Naive thymus-derived CD4-positive, alpha-beta T cell (primary cell): ENCODE results near the gene CYB5RL. TPM values are rescaled to one million over a fixed set of nuclear protein-coding genes. Genes with fewer than 3 reads are reported as not detected.

Source experiments
- ATAC-seq: fragments of 150-1000 bp; cut with Tn5 transposase; 2 replicates; pipeline ENCODE4 v1.10.0; 2021; ENCODE audit warnings: mild to moderate bottlenecking, moderate library complexity
- CTCF ChIA-PET: fragments of 350-600 bp; sonication (Branson Sonifier 250); formaldehyde crosslinking; loops from one replicate; lab custom pipeline; 2021; ENCODE audit warnings: antibody characterized with exemption; lab: Charles Lee
- POLR2A ChIA-PET: fragments of 350-600 bp; sonication (Branson Sonifier 250); formaldehyde crosslinking; loops from one replicate; lab custom pipeline; 2021; ENCODE audit warnings: antibody characterized with exemption, inconsistent platforms; lab: Charles Lee
- DNase-seq, 9 donors: peaks; one replicate each; pipeline versions ENCODE4 v3.0.0 to v3.0.0-alpha.2; 2020 to 2022; ENCODE audit warnings: mixed read lengths in 1 of 9
- H3K27ac ChIP-seq: one replicate; pipeline ENCODE4 v1.7.0; 2013; ENCODE audit warnings: mild to moderate bottlenecking, low read depth, low read length, moderate library complexity
- H3K27me3 ChIP-seq, 2 donors: one replicate each; pipeline ENCODE4 v1.7.0; 2013; ENCODE audit warnings: low read length in 2 of 2, mild to moderate bottlenecking in 2 of 2, moderate library complexity in 2 of 2; ENCODE audit not compliant: control insufficient read depth in 2 of 2, insufficient read depth in 2 of 2
- H3K36me3 ChIP-seq, 3 experiments: 1 replicate in 2 of 3; 2 replicates in 1 of 3; pipeline ENCODE4 v1.7.0; 2013; ENCODE audit warnings: low read length in 3 of 3, mild to moderate bottlenecking in 3 of 3, moderate library complexity in 1 of 3; ENCODE audit not compliant: insufficient read depth in 3 of 3, control insufficient read depth in 2 of 3
- H3K4me1 ChIP-seq, 2 donors: one replicate each; pipeline ENCODE4 v1.7.0; 2013; ENCODE audit warnings: low read length in 2 of 2, mild to moderate bottlenecking in 2 of 2, moderate library complexity in 1 of 2; ENCODE audit not compliant: control insufficient read depth in 2 of 2, insufficient read depth in 2 of 2
- H3K4me3 ChIP-seq: 2 replicates; pipeline ENCODE4 v1.7.0; 2013; ENCODE audit warnings: mild to moderate bottlenecking, low read length
- H3K9me3 ChIP-seq, 3 experiments: 1 replicate in 2 of 3; 2 replicates in 1 of 3; pipeline ENCODE4 v1.7.0; 2013; ENCODE audit warnings: low read length in 3 of 3; ENCODE audit not compliant: control insufficient read depth in 2 of 3
- H3K27ac Mint-ChIP-seq, 9 donors: one replicate each; pipeline ENCODE4 v1.8.0; 2020 to 2022; ENCODE audit warnings: mixed read lengths in 9 of 9, mild to moderate bottlenecking in 8 of 9, moderate library complexity in 5 of 9, inconsistent platforms in 2 of 9
- H3K27me3 Mint-ChIP-seq, 5 donors: one replicate each; pipeline ENCODE4 v1.8.0; 2021 to 2022; ENCODE audit warnings: mixed read lengths in 5 of 5, mild to moderate bottlenecking in 1 of 5
- H3K36me3 Mint-ChIP-seq, 5 donors: one replicate each; pipeline ENCODE4 v1.8.0; 2020 to 2022; ENCODE audit warnings: mixed read lengths in 5 of 5, mild to moderate bottlenecking in 3 of 5, inconsistent platforms in 1 of 5
- H3K4me1 Mint-ChIP-seq, 7 donors: one replicate each; pipeline ENCODE4 v1.8.0; 2020 to 2022; ENCODE audit warnings: mixed read lengths in 7 of 7, mild to moderate bottlenecking in 3 of 7, inconsistent platforms in 1 of 7
- H3K4me3 Mint-ChIP-seq, 10 donors: one replicate each; pipeline ENCODE4 v1.8.0; 2020 to 2022; ENCODE audit warnings: mild to moderate bottlenecking in 10 of 10, mixed read lengths in 10 of 10, moderate library complexity in 6 of 10, inconsistent platforms in 2 of 10
- H3K9me3 Mint-ChIP-seq, 11 donors: one replicate each; pipeline ENCODE4 v1.8.0; 2020 to 2022; ENCODE audit warnings: mixed read lengths in 11 of 11, mild to moderate bottlenecking in 4 of 11, inconsistent platforms in 1 of 11, moderate library complexity in 1 of 11
- intact Hi-C, 2 donors: fragments of 100-400 bp; cut with micrococcal nuclease; formaldehyde crosslinking; loops; one replicate each; pipeline ENCODE4 v1.15.1; 2023
- polyA plus RNA-seq, 2 donors: library from polyadenylated mRNA; unstranded; fragments of 300-500 nt; fragmentation: Illumina TruSeq; gene quantifications; one replicate each; pipeline ENCODE4 v1.2.3, GENCODE V29; 2021
- total RNA-seq, 6 experiments: library from RNA in 5 of 6; stranded (reverse) in 5 of 6; gene quantifications; 1 replicate in 5 of 6; 2 replicates in 1 of 6; pipeline ENCODE4 v1.2.3 and lab custom pipeline; 2021 to 2026

The CYB5RL gene
- total and polyA plus RNA-seq, 7 experiments from 2014 or later, result 3.4 to 13.5 (median 7.0) TPM

DNA sequence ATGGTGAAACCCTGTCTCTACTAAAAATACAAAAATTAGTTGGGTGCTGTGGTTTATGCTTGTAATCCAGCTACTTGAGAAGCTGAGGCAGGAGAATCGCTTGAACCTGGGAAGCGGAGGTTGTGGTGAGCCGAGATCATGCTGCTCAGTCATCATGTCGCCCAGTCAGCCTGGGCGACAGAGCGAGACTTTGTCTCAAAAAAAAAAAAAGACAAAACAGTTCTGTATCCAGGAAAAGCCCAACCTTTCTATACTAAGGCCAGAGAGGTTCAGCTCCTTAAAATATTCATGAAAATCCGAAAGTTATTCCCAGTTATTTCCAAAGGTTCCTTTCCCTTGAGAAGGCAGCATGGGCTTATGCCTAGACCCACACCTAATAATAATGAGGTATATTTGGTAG lies 4.4 kb upstream of the CYB5RL start:
- Histone ChIP-seq H3K4me3 (no peak overlapping the region), H3K36me3 (peaks cover 10 to 46% (median 10%) of the 10 kb centered on the region in 3 experiments), H3K4me1 (peaks cover 6 to 13% of the 10 kb centered on the region in 2 donors), H3K9me3 (no peaks in the 10 kb centered on the region), H3K27ac (no peak overlapping the region), H3K27me3 (no peaks in the 10 kb centered on the region)
- DNase-seq (no peak), ATAC-seq (no peak)
- ChIA-PET POLR2A (no interaction called here), CTCF (interaction anchor here (0.5 to 0.6 kb wide), 2 partner anchors 19 to 1248 kb away, joined by 3 to 4 read pairs; no protein-coding TSS in a partner anchor)
- Mint-ChIP-seq H3K36me3 (peaks cover 18 to 34% (median 29%) of the 10 kb centered on the region in 5 donors), H3K4me3 (no peak overlapping the region), H3K4me1 (peaks cover 28 to 53% (median 39%) of the 10 kb centered on the region in 7 donors), H3K27me3 (no peaks in the 10 kb centered on the region), H3K9me3 (no peaks in the 10 kb centered on the region), H3K27ac (no peak overlapping the region)
- intact Hi-C loops, result loop anchor here in 1 of 2 donors (5.0 to 10.0 kb wide), 2 partner anchors 153 to 369 kb away; partner anchors contain the start of gene NDC1

- H3K4me1 Mint-ChIP-seq, result peaks cover 28 to 47% (median 40%) of the 10 kb centered on the region in 7 donors
- CTCF ChIA-PET, result interaction anchor here (0.8 to 2.8 kb wide), 4 partner anchors 13 to 289 kb away, joined by 3 to 9 read pairs (median 4); partner anchors contain the start of gene SSBP3
These were observed 728 bp upstream of the CYB5RL start for GRCh38 chr1:54200519-54200997.

GRCh38 chr1:54199151-54199764 lies 572 bp downstream of the CYB5RL start:
- POLR2A ChIA-PET, result interaction anchor here (0.6 to 2.1 kb wide), 10 partner anchors 9 to 290 kb away, joined by 3 to 8 read pairs (median 3); partner anchors contain the start of genes TCEANC2 and TMEM59

More at GRCh38 chr1:54200519-54200997, 728 bp upstream of the CYB5RL start:
- Mint-ChIP-seq H3K36me3 (peaks cover 8 to 16% (median 9%) of the 10 kb centered on the region in 5 donors), H3K4me3 (peak overlapping the region; percentile 90 to 96 (median 92)), H3K9me3 (no peaks in the 10 kb centered on the region), H3K27ac (peak overlapping the region; percentile 64 to 93 (median 87)), H3K27me3 (no peaks in the 10 kb centered on the region)
- intact Hi-C loops, result loop anchor here (1.0 to 10.0 kb wide), 11 partner anchors 85 to 564 kb away; partner anchors contain the start of genes NDC1 (in 2 of the 2), TCEANC2 (in 2 of the 2), TMEM59 (in 2 of the 2) and PARS2 (in 1 of the 2)
- Histone ChIP-seq H3K27ac (peak overlapping the region; percentile 81), H3K4me1 (peaks cover 9 to 17% of the 10 kb centered on the region in 2 donors), H3K4me3 (peak overlapping the region; percentile 69), H3K27me3 (no peaks in the 10 kb centered on the region), H3K9me3 (no peaks in the 10 kb centered on the region), H3K36me3 (peaks cover 2 to 20% (median 5%) of the 10 kb centered on the region in 3 experiments)
- POLR2A ChIA-PET, result interaction anchor here (0.9 to 2.1 kb wide), 10 partner anchors 10 to 289 kb away, joined by 3 to 8 read pairs (median 4); partner anchors contain the start of genes TCEANC2 and TMEM59
- DNase-seq (no peak), ATAC-seq (no peak)

DNA sequence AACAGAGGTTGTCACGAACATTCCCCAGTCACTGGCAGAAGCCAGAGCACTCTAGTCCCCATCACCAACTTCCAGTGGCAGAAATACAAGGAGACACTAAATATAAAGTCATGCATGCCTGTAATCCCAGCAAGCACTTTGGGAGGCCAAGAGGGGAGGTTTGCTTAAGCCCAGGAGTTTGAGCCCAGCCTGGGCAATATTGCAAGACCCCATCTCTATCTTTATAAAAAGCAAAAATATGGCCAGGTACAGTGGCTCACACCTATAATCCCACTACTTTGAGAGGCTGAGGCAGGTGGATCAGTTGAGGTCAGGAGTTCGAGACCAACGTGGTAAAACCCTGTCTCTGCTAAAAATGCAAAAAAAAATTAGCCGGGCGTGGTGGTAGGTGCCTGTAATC lies 6.4 kb downstream of the CYB5RL start:
- ChIA-PET POLR2A (no interaction called here), CTCF (no interaction called here)
- intact Hi-C loops, result no loop called here
- ATAC-seq, result no peak
- Histone ChIP-seq H3K36me3 (peaks cover 0 to 42% (median 0%) of the 10 kb centered on the region in 3 experiments), H3K9me3 (no peaks in the 10 kb centered on the region), H3K27ac (no peak overlapping the region), H3K4me1 (no peaks in the 10 kb centered on the region), H3K4me3 (no peak overlapping the region), H3K27me3 (no peaks in the 10 kb centered on the region)
- H3K27me3 Mint-ChIP-seq, result no peaks in the 10 kb centered on the region
- no peaks in the 10 kb centered on the region for H3K9me3 Mint-ChIP-seq
- H3K4me1 Mint-ChIP-seq, result peaks cover 0 to 5% (median 0%) of the 10 kb centered on the region in 7 donors
- H3K27ac Mint-ChIP-seq, result no peak overlapping the region
- no peak for DNase-seq
- no peak overlapping the region for H3K4me3 Mint-ChIP-seq
- H3K36me3 Mint-ChIP-seq, result peaks cover 0 to 32% (median 14%) of the 10 kb centered on the region in 5 donors

More at GRCh38 chr1:54199151-54199764, 572 bp downstream of the CYB5RL start:
- Histone ChIP-seq H3K36me3 (peaks cover 0 to 22% (median 0%) of the 10 kb centered on the region in 3 experiments), H3K4me3 (peak overlapping the region; percentile 69), H3K4me1 (peaks cover 9 to 17% of the 10 kb centered on the region in 2 donors), H3K9me3 (no peaks in the 10 kb centered on the region), H3K27ac (peak overlapping the region; percentile 81), H3K27me3 (no peaks in the 10 kb centered on the region)
- Mint-ChIP-seq H3K27me3 (no peaks in the 10 kb centered on the region), H3K36me3 (peaks cover 0 to 15% (median 5%) of the 10 kb centered on the region in 5 donors), H3K4me3 (peak overlapping the region; percentile 90 to 96 (median 92)), H3K27ac (peak overlapping the region; percentile 42 to 93 (median 87)), H3K9me3 (no peaks in the 10 kb centered on the region), H3K4me1 (peaks cover 27 to 44% (median 40%) of the 10 kb centered on the region in 7 donors)
- CTCF ChIA-PET, result interaction anchor here (1.3 to 1.4 kb wide), 2 partner anchors 15 to 207 kb away, joined by 4 to 5 read pairs; partner anchors contain the start of gene SSBP3
- DNase-seq (peak in 1 of 9 donors; percentile 4), ATAC-seq (no peak)
- intact Hi-C loops, result no loop called here

- H3K4me1 Mint-ChIP-seq, result peaks cover 0 to 1% (median 0%) of the 10 kb centered on the region in 7 donors
- Histone ChIP-seq H3K27me3 (no peaks in the 10 kb centered on the region), H3K4me1 (no peaks in the 10 kb centered on the region), H3K4me3 (no peak overlapping the region), H3K36me3 (peaks cover 0 to 56% (median 0%) of the 10 kb centered on the region in 3 experiments), H3K27ac (no peak overlapping the region), H3K9me3 (no peaks in the 10 kb centered on the region)
- DNase-seq (no peak), ATAC-seq (no peak)
- POLR2A ChIA-PET, result no interaction called here
- no peaks in the 10 kb centered on the region for H3K9me3 Mint-ChIP-seq
- H3K4me3 Mint-ChIP-seq, result no peak overlapping the region
- H3K27ac Mint-ChIP-seq, result no peak overlapping the region
- H3K27me3 Mint-ChIP-seq, result no peaks in the 10 kb centered on the region
- peaks cover 0 to 48% (median 14%) of the 10 kb centered on the region in 5 donors for H3K36me3 Mint-ChIP-seq
- CTCF ChIA-PET, result no interaction called here
- intact Hi-C loops, result no loop called here
These were observed 8.3 kb downstream of the CYB5RL start for GRCh38 chr1:54191525-54191924.

DNA sequence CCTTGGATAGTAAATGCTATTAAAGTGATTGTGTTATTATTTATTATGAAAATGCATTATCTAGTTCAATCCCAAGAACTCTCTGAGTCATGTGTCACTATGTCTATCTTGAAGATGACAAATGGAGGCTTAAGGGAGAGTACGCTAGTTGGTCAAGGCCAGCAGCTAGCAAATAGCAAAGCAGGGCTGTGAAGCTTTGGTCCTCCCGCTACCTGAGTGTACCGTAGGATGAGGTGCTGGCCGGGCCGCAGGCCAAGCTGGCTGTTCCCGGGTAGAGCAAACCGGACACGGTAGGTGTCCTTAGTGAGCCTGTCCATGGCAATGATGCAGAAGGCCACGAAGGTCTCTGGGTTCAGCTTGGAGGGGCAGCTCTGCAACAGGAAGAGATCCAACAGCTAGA lies 9.3 kb downstream of the CYB5RL start:
- Mint-ChIP-seq H3K4me1 (peaks cover 0 to 1% (median 0%) of the 10 kb centered on the region in 7 donors), H3K4me3 (no peak overlapping the region), H3K27me3 (no peaks in the 10 kb centered on the region), H3K9me3 (peaks cover 0 to 2% (median 0%) of the 10 kb centered on the region in 11 donors), H3K36me3 (peaks cover 5 to 56% (median 19%) of the 10 kb centered on the region in 5 donors), H3K27ac (no peak overlapping the region)
- no peak overlapping the region for H3K27ac ChIP-seq
- H3K9me3 ChIP-seq, result no peaks in the 10 kb centered on the region
- H3K4me3 ChIP-seq, result no peak overlapping the region
- H3K27me3 ChIP-seq, result no peaks in the 10 kb centered on the region
- H3K36me3 ChIP-seq, result peaks cover 0 to 53% (median 0%) of the 10 kb centered on the region in 3 experiments
- ChIA-PET POLR2A (interaction anchor here (0.7 kb wide), 1 partner anchor 9 kb away, joined by 3 read pairs; the partner anchor contains the start of genes CYB5RL and MRPL37), CTCF (no interaction called here)
- DNase-seq, result no peak
- no peaks in the 10 kb centered on the region for H3K4me1 ChIP-seq
- intact Hi-C loops, result no loop called here
- ATAC-seq, result no peak
